KMS-11 (cell line): Measurements from ENCODE around the gene ERICH4.

ENCODE experiments used
- H2AFZ ChIP-seq: fragments of 200-600 bp; sonication (generic); 2 replicates; pipeline ENCODE4 v1.6.1; 2016; ENCODE audit warnings: antibody characterized with exemption, mixed run types, low read depth
- H3K27ac ChIP-seq: fragments of 200-600 bp; sonication (generic); 2 replicates; pipeline ENCODE4 v1.6.1; 2016; ENCODE audit warnings: mild to moderate bottlenecking, mixed run types
- H3K27me3 ChIP-seq: fragments of 200-600 bp; sonication (generic); 2 replicates; pipeline ENCODE4 v1.6.1; 2017; ENCODE audit warnings: mild to moderate bottlenecking, low read depth, mixed run types, moderate library complexity; ENCODE audit not compliant: insufficient read depth
- H3K36me3 ChIP-seq: fragments of 200-600 bp; sonication (generic); 2 replicates; pipeline ENCODE4 v1.6.1; 2017; ENCODE audit warnings: mild to moderate bottlenecking, mixed run types; ENCODE audit not compliant: insufficient read depth
- H3K4me1 ChIP-seq: fragments of 200-600 bp; sonication (generic); 2 replicates; pipeline ENCODE4 v1.6.1; 2016; ENCODE audit warnings: mild to moderate bottlenecking, low read depth, mixed run types; ENCODE audit not compliant: poor library complexity, severe bottlenecking
- H3K4me2 ChIP-seq: fragments of 200-600 bp; sonication (generic); 2 replicates; pipeline ENCODE4 v1.7.0; 2016; ENCODE audit warnings: mild to moderate bottlenecking, mixed run types
- H3K4me3 ChIP-seq: fragments of 200-600 bp; sonication (generic); IDR thresholded peaks from 2 replicates; pipeline ENCODE4 v1.6.1; 2017; ENCODE audit warnings: low read depth, low read length, mixed read lengths; ENCODE audit not compliant: insufficient read depth
- H3K79me2 ChIP-seq: fragments of 200-600 bp; sonication (generic); 2 replicates; pipeline ENCODE4 v1.6.1; 2016; ENCODE audit warnings: low read depth, mixed run types; ENCODE audit not compliant: insufficient read depth
- H3K9ac ChIP-seq: fragments of 200-600 bp; sonication (generic); 2 replicates; pipeline ENCODE4 v1.6.1; 2016; ENCODE audit warnings: mild to moderate bottlenecking, mixed run types
- H4K20me1 ChIP-seq: fragments of 200-600 bp; sonication (generic); 2 replicates; pipeline ENCODE4 v1.6.1; 2016; ENCODE audit warnings: mild to moderate bottlenecking, mixed run types; ENCODE audit not compliant: insufficient read depth
- TF ChIP-seq, protein P1 (sequence below): fragments of 200-600 bp; sonication (generic); conservative IDR thresholded peaks from 2 replicates; pipeline ENCODE4 v1.6.1; 2017; ENCODE audit warnings: low read depth, mild to moderate bottlenecking, antibody characterized with exemption, low read length, moderate library complexity, mixed read lengths

ERICH4 gene, protein sequence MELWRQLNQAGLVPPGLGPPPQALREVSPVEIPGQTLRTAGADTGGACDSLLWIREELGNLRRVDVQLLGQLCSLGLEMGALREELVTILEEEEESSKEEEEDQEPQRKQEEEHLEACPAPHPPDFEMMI

GRCh38 chr19:41442473-41443355 is at the start of gene ERICH4:
Gene ERICH4, plus strand, starts transcription at chr19:41443156. Its CDS starts 14 bp downstream, at chr19:41443170.
- H3K27ac ChIP-seq: no peak within 1 kb of the TSS
- H3K79me2 ChIP-seq: peaks cover 12% of the 10 kb centered on the region; the same call in 1 of the 2 replicates
- no peak within 1 kb of the TSS for H3K9ac ChIP-seq
- H3K4me2 ChIP-seq: no peak within 1 kb of the TSS
- H2AFZ ChIP-seq: 0 out of 2 replicates have a peak within 1 kb of the TSS, but pooled peaks have one; percentile 14
- TF ChIP-seq, protein P1, sequence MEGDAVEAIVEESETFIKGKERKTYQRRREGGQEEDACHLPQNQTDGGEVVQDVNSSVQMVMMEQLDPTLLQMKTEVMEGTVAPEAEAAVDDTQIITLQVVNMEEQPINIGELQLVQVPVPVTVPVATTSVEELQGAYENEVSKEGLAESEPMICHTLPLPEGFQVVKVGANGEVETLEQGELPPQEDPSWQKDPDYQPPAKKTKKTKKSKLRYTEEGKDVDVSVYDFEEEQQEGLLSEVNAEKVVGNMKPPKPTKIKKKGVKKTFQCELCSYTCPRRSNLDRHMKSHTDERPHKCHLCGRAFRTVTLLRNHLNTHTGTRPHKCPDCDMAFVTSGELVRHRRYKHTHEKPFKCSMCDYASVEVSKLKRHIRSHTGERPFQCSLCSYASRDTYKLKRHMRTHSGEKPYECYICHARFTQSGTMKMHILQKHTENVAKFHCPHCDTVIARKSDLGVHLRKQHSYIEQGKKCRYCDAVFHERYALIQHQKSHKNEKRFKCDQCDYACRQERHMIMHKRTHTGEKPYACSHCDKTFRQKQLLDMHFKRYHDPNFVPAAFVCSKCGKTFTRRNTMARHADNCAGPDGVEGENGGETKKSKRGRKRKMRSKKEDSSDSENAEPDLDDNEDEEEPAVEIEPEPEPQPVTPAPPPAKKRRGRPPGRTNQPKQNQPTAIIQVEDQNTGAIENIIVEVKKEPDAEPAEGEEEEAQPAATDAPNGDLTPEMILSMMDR: no peak
- H3K27me3 ChIP-seq: no peaks in the 10 kb centered on the region; the same call in 1 of the 2 replicates
- H4K20me1 ChIP-seq: no peaks in the 10 kb centered on the region
- H3K36me3 ChIP-seq: no peaks in the 10 kb centered on the region
- H3K4me3 ChIP-seq: no peak within 1 kb of the TSS
- H3K4me1 ChIP-seq: peaks cover 15% of the 10 kb centered on the region

- Histone ChIP-seq H3K4me1 (peaks cover 43% of the 10 kb centered on the region), H3K36me3 (peaks cover 14% of the 10 kb centered on the region; the same call in 1 of the 2 replicates), H3K9ac (no peak overlapping the region), H3K27me3 (no peaks in the 10 kb centered on the region), H3K27ac (no peak overlapping the region), H3K79me2 (peaks cover 61% of the 10 kb centered on the region), H2AFZ (no peak overlapping the region), H4K20me1 (no peaks in the 10 kb centered on the region), H3K4me3 (no peak overlapping the region), H3K4me2 (peak overlapping the region; percentile 82; the same call in 1 of the 2 replicates)
- TF ChIP-seq, protein P1: no peak
Measured at GRCh38 chr19:41395355-41395754, 47.6 kb upstream of the ERICH4 start.

- H3K36me3 ChIP-seq: no peaks in the 10 kb centered on the region
- H3K27me3 ChIP-seq: no peaks in the 10 kb centered on the region
- H3K27ac ChIP-seq: peak within 1 kb of the TSS; percentile 78
- TF ChIP-seq, protein P1: no peak
- H3K79me2 ChIP-seq: peaks cover 70% of the 10 kb centered on the region
- no peaks in the 10 kb centered on the region for H4K20me1 ChIP-seq
- H3K4me1 ChIP-seq: peaks cover 43% of the 10 kb centered on the region
- H3K4me3 ChIP-seq: no peak within 1 kb of the TSS
- peak within 1 kb of the TSS; percentile 83 for H3K4me2 ChIP-seq
- peak within 1 kb of the TSS; percentile 85 for H3K9ac ChIP-seq
- H2AFZ ChIP-seq: peak within 1 kb of the TSS; percentile 50; the same call in 1 of the 2 replicates
Measured at GRCh38 chr19:41397086-41398049, 45.6 kb upstream of the ERICH4 start, which contains the start of the genes BCKDHA and EXOSC5. Gene BCKDHA, plus strand, starts transcription at chr19:41397818. Its CDS starts 10 bp downstream, at chr19:41397828. Gene EXOSC5, minus strand, starts transcription at chr19:41397359. Its CDS starts 31 bp downstream, at chr19:41397328.

GRCh38 chr19:41398050-41398418 is 44.9 kb upstream of the ERICH4 start:
- H3K27ac ChIP-seq: peak overlapping the region; percentile 78
- TF ChIP-seq, protein P1: no peak
- H3K27me3 ChIP-seq: no peaks in the 10 kb centered on the region
- H3K9ac ChIP-seq: peak overlapping the region; percentile 85
- peak overlapping the region; percentile 50; the same call in 1 of the 2 replicates for H2AFZ ChIP-seq
- no peaks in the 10 kb centered on the region for H4K20me1 ChIP-seq
- peak overlapping the region; percentile 83 for H3K4me2 ChIP-seq
- H3K4me1 ChIP-seq: peaks cover 43% of the 10 kb centered on the region
- H3K4me3 ChIP-seq: no peak overlapping the region
- H3K36me3 ChIP-seq: no peaks in the 10 kb centered on the region
- peaks cover 69% of the 10 kb centered on the region for H3K79me2 ChIP-seq
